HG03575 (cell line): ENCODE measurements around the gene SLC9A8.

Experiments
- ATAC-seq: cut with Tn5 transposase; IDR thresholded peaks from one replicate; pipeline ENCODE4 v1.9.1; 2021; ENCODE audit not compliant: unreplicated experiment, insufficient number of reproducible peaks, low FRiP score; ENCODE audit errors: extremely low read depth

The SLC9A8 gene

DNA sequence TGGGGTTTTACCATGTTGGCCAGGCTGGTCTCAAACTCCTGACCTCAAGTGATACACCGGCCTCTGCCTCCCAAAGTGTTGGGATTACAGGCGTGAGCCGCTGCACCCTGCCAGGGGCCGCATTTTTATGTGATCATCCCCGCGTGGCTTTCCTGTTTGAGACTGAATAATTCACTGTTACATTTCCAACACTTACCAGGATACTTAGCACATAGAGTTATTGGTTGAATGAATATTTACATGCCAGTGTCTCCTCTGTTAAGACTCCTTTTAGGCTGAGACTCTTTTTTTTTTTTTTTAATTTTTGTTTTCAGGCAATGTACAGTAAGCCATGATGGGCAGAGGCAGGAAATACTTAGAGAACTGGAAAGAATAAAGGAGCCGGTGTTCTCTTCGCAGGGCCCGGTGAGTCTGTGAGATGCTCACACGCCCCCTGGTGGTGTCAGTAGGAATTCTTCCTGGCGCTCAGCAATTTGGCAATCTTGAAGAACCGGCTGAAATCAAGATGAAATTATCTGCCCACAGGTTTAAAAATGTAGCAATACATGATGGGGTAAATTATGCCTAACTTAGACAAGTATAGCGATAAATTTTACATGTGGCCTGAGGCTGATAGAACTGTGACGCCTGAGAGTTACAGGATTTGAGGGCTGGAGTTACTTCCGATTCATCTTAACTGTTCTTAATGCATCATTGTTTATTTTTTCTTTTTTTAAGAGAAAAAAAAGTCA lies 115.9 kb downstream of the SLC9A8 start:
- no peak for ATAC-seq

DNA sequence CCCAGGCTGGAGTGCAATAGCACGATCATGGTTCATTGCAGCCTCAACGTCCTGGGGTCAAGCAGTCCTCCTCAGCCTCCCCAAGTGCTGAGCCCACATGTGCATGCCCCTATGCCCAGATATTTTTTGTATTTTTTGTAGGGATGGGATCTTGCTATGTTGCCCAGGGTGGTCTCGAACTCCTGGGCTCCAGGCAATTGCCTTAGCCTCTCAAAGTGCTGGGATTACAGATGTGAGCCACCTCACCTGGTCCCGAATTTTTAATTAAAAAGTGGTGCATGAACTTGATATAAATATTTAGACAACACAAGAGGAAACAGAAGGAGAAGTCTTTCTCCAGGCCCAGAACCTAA lies 116.5 kb downstream of the SLC9A8 start:
- no peak for ATAC-seq

DNA sequence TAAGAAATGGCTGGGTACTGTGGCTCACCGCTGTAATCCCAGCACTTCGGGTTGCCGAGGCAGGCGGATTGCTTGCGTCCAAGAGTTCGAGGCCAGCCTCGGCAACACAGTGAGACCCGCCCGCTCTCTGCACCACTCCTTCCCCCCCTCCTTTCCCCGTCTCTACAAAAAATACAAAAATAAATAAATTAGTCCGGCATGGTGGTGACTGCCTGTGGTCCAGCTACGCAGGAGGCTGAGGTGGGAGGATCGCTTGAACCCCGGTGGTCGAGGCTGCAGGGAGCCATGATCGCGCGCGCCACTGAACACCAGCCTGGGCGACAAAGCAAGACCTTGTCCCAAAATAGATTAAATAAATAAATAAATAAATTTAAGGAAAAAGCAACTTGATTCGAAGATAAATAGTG lies 123.1 kb downstream of the SLC9A8 start:
- ATAC-seq: no peak

DNA sequence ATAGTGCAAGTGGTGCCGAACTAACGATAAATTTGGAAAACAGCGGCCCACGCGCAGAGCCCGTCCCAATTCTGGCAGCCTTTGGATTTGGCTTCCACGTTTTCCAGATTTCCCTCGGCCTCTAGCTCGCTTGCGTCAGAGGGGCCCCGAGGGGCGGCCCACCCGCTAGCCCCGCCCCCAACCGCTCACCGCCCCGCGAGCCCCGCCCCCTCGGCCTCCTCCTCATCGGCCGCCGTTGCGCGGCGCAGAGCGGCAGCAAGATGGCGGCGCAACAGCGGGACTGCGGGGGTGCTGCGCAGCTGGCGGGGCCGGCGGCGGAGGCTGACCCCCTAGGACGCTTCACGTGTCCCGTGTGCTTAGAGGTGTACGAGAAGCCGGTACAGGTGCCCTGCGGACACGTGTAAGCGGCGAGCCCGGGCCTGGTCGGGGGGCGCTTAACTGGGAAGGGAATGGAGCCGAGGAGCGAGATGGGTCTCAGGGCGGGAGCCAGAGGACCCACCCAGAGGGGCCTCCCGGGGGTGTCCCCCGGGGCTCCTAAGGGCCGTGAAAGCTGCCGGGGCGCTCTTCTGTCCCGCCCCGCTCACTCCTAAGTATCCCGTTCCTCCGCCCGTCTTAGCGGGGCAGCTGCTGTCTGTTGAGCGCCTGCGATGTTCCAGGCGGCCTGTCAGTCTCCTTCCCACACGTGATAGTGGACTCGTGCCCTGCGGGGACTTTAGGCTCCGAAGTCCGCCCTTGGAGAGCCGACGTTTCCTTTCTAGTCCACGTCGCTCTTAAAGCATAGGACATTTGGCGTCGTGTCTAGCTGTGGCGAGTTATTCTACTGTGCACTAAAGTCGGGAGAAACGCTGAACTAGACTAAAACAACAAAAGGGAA lies 123.8 kb downstream of the SLC9A8 start, which contains the start of gene RNF114:
TSS of gene RNF114 (plus strand) at position 245 of the 874 bp plus-strand sequence. CDS start at position 261, 16 bp downstream.
- no peak for ATAC-seq

DNA sequence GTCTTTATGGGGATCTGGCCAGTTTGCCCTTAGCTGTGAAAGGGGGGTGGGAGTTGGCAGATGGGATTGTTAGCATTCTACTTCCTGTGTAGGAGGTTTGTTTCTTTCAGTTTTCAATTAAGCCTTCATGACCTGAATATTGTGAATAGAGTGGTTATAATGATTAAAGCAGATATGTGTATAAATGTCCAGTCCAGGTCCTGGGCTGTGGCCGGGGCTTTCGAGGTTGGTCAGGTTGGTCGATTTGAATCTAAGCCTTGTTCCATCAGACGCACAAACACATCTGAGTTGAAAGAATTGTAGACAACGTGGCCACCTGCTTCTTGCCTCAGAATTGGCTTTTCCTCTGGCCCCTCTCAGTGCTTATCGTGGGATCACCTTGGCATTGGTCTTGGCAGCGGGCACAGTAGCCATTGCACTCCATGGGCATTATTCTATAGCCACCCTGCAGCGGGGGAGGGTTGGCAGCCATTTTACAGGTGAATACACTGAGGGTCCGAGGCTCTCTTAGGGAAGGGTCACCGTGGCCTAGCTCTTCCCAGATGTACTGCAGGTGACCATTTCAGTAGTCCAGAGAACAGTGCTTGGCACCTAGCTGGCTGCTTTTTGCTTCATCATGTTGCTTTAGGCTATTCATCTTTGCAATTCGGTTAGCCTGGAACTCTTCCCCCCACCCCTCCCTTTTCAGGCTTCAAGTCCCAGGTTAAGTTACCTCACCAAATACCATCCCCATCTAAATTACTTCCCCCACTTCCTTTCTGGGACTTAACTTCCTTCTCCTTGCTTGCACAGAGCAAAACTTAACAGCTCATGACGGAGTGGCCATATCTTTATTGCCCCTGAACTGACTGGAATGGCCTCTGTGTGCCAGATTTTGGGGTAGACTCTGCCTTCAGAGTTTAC lies 124.7 kb downstream of the SLC9A8 start:
- ATAC-seq: no peak

DNA sequence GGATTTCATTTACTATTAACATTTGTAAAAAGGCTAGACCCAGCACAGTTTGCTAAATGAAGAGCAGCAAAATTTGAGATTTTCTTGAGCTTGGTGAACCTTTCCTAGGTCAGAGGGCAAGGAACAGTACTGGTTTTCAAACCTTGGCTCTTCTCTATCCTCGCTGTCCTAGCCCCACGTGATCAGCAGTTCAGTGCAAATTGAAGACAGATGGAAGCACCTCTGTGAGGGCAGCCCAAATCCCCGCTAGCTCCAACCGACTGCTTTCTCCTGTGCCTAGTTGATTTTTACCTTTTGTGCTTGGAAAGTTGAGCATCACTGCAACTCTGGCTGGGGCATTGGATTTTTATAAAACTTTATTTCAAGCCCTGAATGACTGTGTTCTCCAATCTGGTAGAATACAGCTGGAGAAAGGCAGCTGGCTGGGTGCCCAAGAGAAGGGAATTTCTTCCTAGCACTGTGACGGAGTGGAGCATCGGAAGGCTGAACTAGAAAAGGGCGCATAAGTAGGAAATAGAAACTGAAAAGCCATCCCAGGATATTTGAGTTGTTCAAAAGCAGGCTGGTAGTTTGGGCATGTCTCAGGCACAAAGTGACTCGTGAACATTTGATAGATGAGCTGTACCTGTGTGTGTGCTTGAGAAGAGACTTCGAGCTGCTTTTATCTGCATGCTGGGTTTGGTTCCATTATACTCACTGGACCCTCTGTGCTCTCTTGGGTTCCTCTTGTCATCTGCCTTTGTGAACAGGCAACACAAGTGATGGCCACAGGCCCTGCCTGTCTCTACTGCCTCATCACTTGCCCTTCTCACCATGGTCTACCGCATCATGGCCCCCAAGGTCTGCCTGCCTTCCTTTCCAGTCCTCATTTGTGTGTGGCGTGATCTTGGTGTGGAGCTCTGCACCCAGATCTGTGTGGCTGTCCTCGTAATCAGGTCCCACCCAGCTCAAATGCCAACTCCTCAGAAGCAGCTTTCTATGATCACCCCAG lies 125.8 kb downstream of the SLC9A8 start:
- no peak for ATAC-seq

DNA sequence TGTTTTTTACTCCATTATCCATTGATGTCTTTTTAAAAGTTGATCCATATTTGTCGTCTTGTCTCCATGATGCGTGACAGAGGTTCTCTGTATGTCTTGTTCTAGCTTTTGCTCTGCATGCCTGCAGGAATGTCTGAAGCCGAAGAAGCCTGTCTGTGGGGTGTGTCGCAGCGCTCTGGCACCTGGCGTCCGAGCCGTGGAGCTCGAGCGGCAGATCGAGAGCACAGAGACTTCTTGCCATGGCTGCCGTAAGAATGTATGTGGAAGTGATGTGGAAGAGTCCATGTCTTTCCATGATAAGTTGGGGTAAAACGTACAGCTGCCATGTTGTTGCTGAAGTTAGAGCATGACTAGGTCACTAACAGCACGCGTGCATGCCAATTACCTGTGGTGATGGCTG lies 128.8 kb downstream of the SLC9A8 start:
- no peak for ATAC-seq
